GM12875 (cell line): Measurements from ENCODE around the gene TBC1D14.

Experiments used
- H3K4me3 ChIP-seq: one replicate; pipeline ENCODE4 v1.5.1; 2011; ENCODE audit warnings: low read depth, low read length, control low read depth
- CTCF ChIP-seq: IDR thresholded peaks from 2 replicates; pipeline ENCODE4 v1.5.1; 2011; ENCODE audit warnings: low read depth, mild to moderate bottlenecking, control low read depth, inconsistent platforms, low read length, moderate library complexity, borderline replicate concordance; ENCODE audit not compliant: insufficient read depth

TBC1D14 gene

GRCh38 chr4:6932475-6932874 is 22.8 kb downstream of the TBC1D14 start:
- no peak for TF ChIP-seq CTCF
- H3K4me3 ChIP-seq, result no peak overlapping the region

- no peak overlapping the region for H3K4me3 ChIP-seq
- no peak for TF ChIP-seq CTCF
Measured at GRCh38 chr4:6932918-6933317, 23.3 kb downstream of the TBC1D14 start.

GRCh38 chr4:6933691-6934430 is 24.2 kb downstream of the TBC1D14 start:
- no peak overlapping the region for H3K4me3 ChIP-seq
- TF ChIP-seq CTCF, result no peak

- TF ChIP-seq CTCF, result no peak
- H3K4me3 ChIP-seq, result no peak overlapping the region
Measured at GRCh38 chr4:6935965-6936364, 26.3 kb downstream of the TBC1D14 start.

- no peak overlapping the region for H3K4me3 ChIP-seq
- TF ChIP-seq CTCF, result no peak
Measured at GRCh38 chr4:6937201-6937600, 27.6 kb downstream of the TBC1D14 start.

GRCh38 chr4:6937754-6938153 is 28.1 kb downstream of the TBC1D14 start:
- TF ChIP-seq CTCF, result no peak
- no peak overlapping the region for H3K4me3 ChIP-seq

GRCh38 chr4:6938237-6938636 is 28.6 kb downstream of the TBC1D14 start:
- TF ChIP-seq CTCF, result no peak
- no peak overlapping the region for H3K4me3 ChIP-seq
